Mesothelial cell of epicardium (in vitro differentiated cells): Measurements from ENCODE around the gene ZNF664. TPM values are rescaled to one million over a fixed set of nuclear protein-coding genes. Genes with fewer than 3 reads are reported as not detected.
A peak's percentile ranks its signal among the peaks of the same experiment; 100 is the strongest.

Source experiments
- DNase-seq, 2 experiments: peaks; one replicate each; pipeline ENCODE4 v3.0.0; 2021; ENCODE audit warnings: low spot score in 2 of 2; ENCODE audit not compliant: unreplicated experiment in 2 of 2
- H3K27ac Mint-ChIP-seq: 2 replicates; pipeline ENCODE4 v1.8.0; 2021; ENCODE audit warnings: mixed read lengths
- H3K27me3 Mint-ChIP-seq: 2 replicates; pipeline ENCODE4 v1.8.0; 2021; ENCODE audit warnings: low read depth, mixed read lengths
- H3K36me3 Mint-ChIP-seq: 2 replicates; pipeline ENCODE4 v1.8.0; 2021; ENCODE audit warnings: mixed read lengths
- H3K4me1 Mint-ChIP-seq: 2 replicates; pipeline ENCODE4 v1.8.0; 2021; ENCODE audit warnings: mixed read lengths
- H3K4me3 Mint-ChIP-seq: 2 replicates; pipeline ENCODE4 v1.8.0; 2021; ENCODE audit warnings: mild to moderate bottlenecking, moderate library complexity, mixed read lengths
- H3K9me3 Mint-ChIP-seq: 2 replicates; pipeline ENCODE4 v1.8.0; 2021; ENCODE audit warnings: mixed read lengths
- CTCF ChIP-seq: fragments of 200-600 bp; sonication (generic); IDR thresholded peaks from one replicate; pipeline ENCODE4 v1.5.0; 2021; ENCODE audit warnings: antibody characterized with exemption; ENCODE audit not compliant: unreplicated experiment
- total RNA-seq: library from RNA; stranded (reverse); gene quantifications from 3 replicates; pipeline ENCODE4 v1.2.1, GENCODE V29; 2021

The ZNF664 gene
- total RNA-seq, 1 donor from 2014 or later = 112 TPM

GRCh38 chr12:124035163-124035562 is 62.1 kb downstream of the ZNF664 start:
- Mint-ChIP-seq H3K9me3 (no peaks in the 10 kb centered on the region), H3K36me3 (no peaks in the 10 kb centered on the region), H3K27me3 (no peaks in the 10 kb centered on the region), H3K27ac (no peak overlapping the region), H3K4me1 (peaks cover 19% of the 10 kb centered on the region), H3K4me3 (no peak overlapping the region)
- no peak for DNase-seq
- no peak for TF ChIP-seq CTCF

GRCh38 chr12:124036171-124036598 is 63.2 kb downstream of the ZNF664 start:
- Mint-ChIP-seq H3K4me3 (no peak overlapping the region), H3K4me1 (peaks cover 12% of the 10 kb centered on the region), H3K9me3 (no peaks in the 10 kb centered on the region), H3K27ac (peak overlapping the region; percentile 1), H3K36me3 (no peaks in the 10 kb centered on the region), H3K27me3 (no peaks in the 10 kb centered on the region)
- no peak for DNase-seq
- no peak for TF ChIP-seq CTCF

- Mint-ChIP-seq H3K27me3 (no peaks in the 10 kb centered on the region), H3K27ac (peak overlapping the region; percentile 1), H3K4me3 (no peak overlapping the region), H3K9me3 (no peaks in the 10 kb centered on the region), H3K36me3 (no peaks in the 10 kb centered on the region), H3K4me1 (peaks cover 12% of the 10 kb centered on the region)
- TF ChIP-seq CTCF = peak; percentile 97
- DNase-seq = peak in 1 of 2 experiments; percentile 62
These were observed 63.7 kb downstream of the ZNF664 start for GRCh38 chr12:124036657-124037109.

- no peak for TF ChIP-seq CTCF
- H3K27me3 Mint-ChIP-seq = no peaks in the 10 kb centered on the region
- H3K4me3 Mint-ChIP-seq = no peak overlapping the region
- no peaks in the 10 kb centered on the region for H3K9me3 Mint-ChIP-seq
- H3K27ac Mint-ChIP-seq = no peak overlapping the region
- H3K4me1 Mint-ChIP-seq = peaks cover 12% of the 10 kb centered on the region
- no peak for DNase-seq
- H3K36me3 Mint-ChIP-seq = no peaks in the 10 kb centered on the region
These were observed 64.3 kb downstream of the ZNF664 start for GRCh38 chr12:124037331-124037730.

- H3K27ac Mint-ChIP-seq = peak overlapping the region; percentile 44
- no peak for DNase-seq
- H3K4me3 Mint-ChIP-seq = no peak overlapping the region
- peaks cover 19% of the 10 kb centered on the region for H3K4me1 Mint-ChIP-seq
- H3K27me3 Mint-ChIP-seq = no peaks in the 10 kb centered on the region
- no peaks in the 10 kb centered on the region for H3K36me3 Mint-ChIP-seq
- H3K9me3 Mint-ChIP-seq = no peaks in the 10 kb centered on the region
- no peak for TF ChIP-seq CTCF
These were observed 66.3 kb downstream of the ZNF664 start for GRCh38 chr12:124039276-124039675.

GRCh38 chr12:124040291-124040690 is 67.3 kb downstream of the ZNF664 start:
- H3K36me3 Mint-ChIP-seq = no peaks in the 10 kb centered on the region
- no peak overlapping the region for H3K27ac Mint-ChIP-seq
- no peak overlapping the region for H3K4me3 Mint-ChIP-seq
- no peak for DNase-seq
- no peaks in the 10 kb centered on the region for H3K27me3 Mint-ChIP-seq
- H3K4me1 Mint-ChIP-seq = peaks cover 25% of the 10 kb centered on the region
- no peaks in the 10 kb centered on the region for H3K9me3 Mint-ChIP-seq
- TF ChIP-seq CTCF = no peak
